ENCODE results near the gene GUK1. TPM values are rescaled to one million over a fixed set of nuclear protein-coding genes. Genes with fewer than 3 reads are reported as not detected.
"Not testable (repeated sequence)": the region's sequence is repeated elsewhere in the genome, so short reads cannot be mapped to it uniquely, and the experiment has no call there.

The GUK1 gene
- total and polyA plus RNA-seq, 4 donors: 247 to 973 (median 454) TPM

GRCh38 chr1:228108055-228108690 is 31.9 kb upstream of the GUK1 start:
- Histone ChIP-seq H3K4me1 (ENCODE audit: control insufficient read depth in 1 of 2, insufficient read depth in 2 of 2, low read length in 2 of 2) (no peaks in the 10 kb centered on the region), H3K4me3 (ENCODE audit: low read length in 2 of 2) (peak overlapping the region in 1 of 2 donors; percentile 6), H3K9me3 (ENCODE audit: control insufficient read depth, low read length) (no peaks in the 10 kb centered on the region), H3K27ac (ENCODE audit: low read depth in 1 of 2, low read length in 2 of 2) (no peak overlapping the region), H3K36me3 (ENCODE audit: control insufficient read depth in 1 of 2, insufficient read depth in 2 of 2, low read length in 1 of 2) (no peaks in the 10 kb centered on the region), H3K27me3 (ENCODE audit: control insufficient read depth in 1 of 2, insufficient read depth in 2 of 2, low read length in 1 of 2) (no peaks in the 10 kb centered on the region)
- no peak for ATAC-seq (ENCODE audit: low FRiP score)
- intact Hi-C loops (cut with DNase I): loop anchor here in 1 of 2 donors (2.0 to 10.0 kb wide), 3 partner anchors 25 to 373 kb away; partner anchors contain the start of genes ARF1, JMJD4 and SNAP47
- no peak for DNase-seq
- 76 to 81% methylated on average over 11 of the region's 11 CpGs for WGBS, 2 donors

- ATAC-seq (ENCODE audit: low FRiP score): no peak
- WGBS, 2 donors: 2 to 3% methylated on average over 8 of the region's 8 CpGs
- intact Hi-C loops (cut with DNase I): loop anchor here in 1 of 2 donors (2.0 to 10.0 kb wide), 3 partner anchors 26 to 374 kb away; partner anchors contain the start of genes ARF1, JMJD4 and SNAP47
Measured at GRCh38 chr1:228108742-228109072, 31.4 kb upstream of the GUK1 start.

GRCh38 chr1:228109073-228109961 is 30.8 kb upstream of the GUK1 start, which contains the start of gene MRPL55:
Gene MRPL55 (minus strand): TSS chr1:228109299. CDS start chr1:228108260, 1,039 bp downstream.
- ATAC-seq (ENCODE audit: low FRiP score): peak; percentile 99

More at GRCh38 chr1:228108742-228109072, 31.4 kb upstream of the GUK1 start:
- no peaks in the 10 kb centered on the region for H3K9me3 ChIP-seq (ENCODE audit: control insufficient read depth, low read length)
- H3K27me3 ChIP-seq (ENCODE audit: control insufficient read depth in 1 of 2, insufficient read depth in 2 of 2, low read length in 1 of 2): no peaks in the 10 kb centered on the region
- H3K27ac ChIP-seq (ENCODE audit: low read depth in 1 of 2, low read length in 2 of 2): peak overlapping the region in 1 of 2 donors; percentile 23
- H3K4me3 ChIP-seq (ENCODE audit: low read length in 2 of 2): peak overlapping the region; percentile 6 to 69
- H3K4me1 ChIP-seq (ENCODE audit: control insufficient read depth in 1 of 2, insufficient read depth in 2 of 2, low read length in 2 of 2): no peaks in the 10 kb centered on the region
- no peaks in the 10 kb centered on the region for H3K36me3 ChIP-seq (ENCODE audit: control insufficient read depth in 1 of 2, insufficient read depth in 2 of 2, low read length in 1 of 2)
- DNase-seq: no peak

GRCh38 chr1:228109962-228110488 is 30.1 kb upstream of the GUK1 start:
- Histone ChIP-seq H3K4me3 (ENCODE audit: low read length in 2 of 2) (peak overlapping the region; percentile 36 to 58), H3K9me3 (ENCODE audit: control insufficient read depth, low read length) (no peaks in the 10 kb centered on the region), H3K36me3 (ENCODE audit: control insufficient read depth in 1 of 2, insufficient read depth in 2 of 2, low read length in 1 of 2) (no peaks in the 10 kb centered on the region), H3K27me3 (ENCODE audit: control insufficient read depth in 1 of 2, insufficient read depth in 2 of 2, low read length in 1 of 2) (no peaks in the 10 kb centered on the region), H3K27ac (ENCODE audit: low read depth in 1 of 2, low read length in 2 of 2) (peak overlapping the region in 1 of 2 donors; percentile 66), H3K4me1 (ENCODE audit: control insufficient read depth in 1 of 2, insufficient read depth in 2 of 2, low read length in 2 of 2) (no peaks in the 10 kb centered on the region)
- intact Hi-C loops (cut with DNase I): loop anchor here in 1 of 2 donors (2.0 to 10.0 kb wide), 4 partner anchors 27 to 375 kb away; partner anchors contain the start of genes ARF1, JMJD4 and SNAP47
- DNase-seq (peak in 1 of 2 donors; percentile 78), ATAC-seq (ENCODE audit: low FRiP score) (no peak)
- 34 to 37% methylated on average over 15 of the region's 15 CpGs for WGBS, 2 donors

More at GRCh38 chr1:228109073-228109961, 30.8 kb upstream of the GUK1 start, which contains the start of gene MRPL55:
- peak; percentile 97 to 99 for DNase-seq
- Histone ChIP-seq H3K36me3 (ENCODE audit: control insufficient read depth in 1 of 2, insufficient read depth in 2 of 2, low read length in 1 of 2) (no peaks in the 10 kb centered on the region), H3K4me1 (ENCODE audit: control insufficient read depth in 1 of 2, insufficient read depth in 2 of 2, low read length in 2 of 2) (no peaks in the 10 kb centered on the region), H3K9me3 (ENCODE audit: control insufficient read depth, low read length) (no peaks in the 10 kb centered on the region), H3K27me3 (ENCODE audit: control insufficient read depth in 1 of 2, insufficient read depth in 2 of 2, low read length in 1 of 2) (no peaks in the 10 kb centered on the region), H3K27ac (ENCODE audit: low read depth in 1 of 2, low read length in 2 of 2) (peak within 1 kb of the TSS in 1 of 2 donors; percentile 66), H3K4me3 (ENCODE audit: low read length in 2 of 2) (peak within 1 kb of the TSS; percentile 36 to 69)
- intact Hi-C loops (cut with DNase I): loop anchor here in 1 of 2 donors (2.0 to 10.0 kb wide), 3 partner anchors 27 to 375 kb away; partner anchors contain the start of genes ARF1, JMJD4 and SNAP47
- WGBS, 2 donors: 0 to 1% methylated on average over 65 to 66 of the region's 66 CpGs

- ATAC-seq (ENCODE audit: low FRiP score): no peak
- Histone ChIP-seq H3K4me1 (ENCODE audit: control insufficient read depth in 1 of 2, insufficient read depth in 2 of 2, low read length in 2 of 2) (no peaks in the 10 kb centered on the region), H3K27ac (ENCODE audit: low read depth in 1 of 2, low read length in 2 of 2) (no peak overlapping the region), H3K27me3 (ENCODE audit: control insufficient read depth in 1 of 2, insufficient read depth in 2 of 2, low read length in 1 of 2) (no peaks in the 10 kb centered on the region), H3K36me3 (ENCODE audit: control insufficient read depth in 1 of 2, insufficient read depth in 2 of 2, low read length in 1 of 2) (no peaks in the 10 kb centered on the region), H3K4me3 (ENCODE audit: low read length in 2 of 2) (no peak overlapping the region), H3K9me3 (ENCODE audit: control insufficient read depth, low read length) (no peaks in the 10 kb centered on the region)
- no peak for DNase-seq
- 81 to 92% methylated on average over 7 of the region's 7 CpGs for WGBS, 2 donors
- intact Hi-C loops (cut with DNase I): loop anchor here in 1 of 2 donors (5.0 kb wide), 1 partner anchor 108 kb away; no protein-coding TSS in a partner anchor
Measured at GRCh38 chr1:228110556-228110955, 29.5 kb upstream of the GUK1 start.

- ATAC-seq (ENCODE audit: low FRiP score); H3K27me3 ChIP-seq (ENCODE audit: control insufficient read depth in 1 of 2, insufficient read depth in 2 of 2, low read length in 1 of 2); H3K4me1 ChIP-seq (ENCODE audit: control insufficient read depth in 1 of 2, insufficient read depth in 2 of 2, low read length in 2 of 2); H3K27ac ChIP-seq (ENCODE audit: low read depth in 1 of 2, low read length in 2 of 2); H3K9me3 ChIP-seq (ENCODE audit: control insufficient read depth, low read length); DNase-seq; H3K4me3 ChIP-seq (ENCODE audit: low read length in 2 of 2); H3K36me3 ChIP-seq (ENCODE audit: control insufficient read depth in 1 of 2, insufficient read depth in 2 of 2, low read length in 1 of 2): not testable (repeated sequence)
- intact Hi-C loops (cut with DNase I): loop anchor here in 1 of 2 donors (5.0 kb wide), 1 partner anchor 109 kb away; no protein-coding TSS in a partner anchor
- WGBS, 2 donors: 94 to 98% methylated on average over 6 of the region's 6 CpGs
Measured at GRCh38 chr1:228111315-228111714, 28.8 kb upstream of the GUK1 start.

GRCh38 chr1:228112167-228112566 is 27.9 kb upstream of the GUK1 start:
- ATAC-seq (ENCODE audit: low FRiP score): no peak
- Histone ChIP-seq H3K36me3 (ENCODE audit: control insufficient read depth in 1 of 2, insufficient read depth in 2 of 2, low read length in 1 of 2) (no peaks in the 10 kb centered on the region), H3K27me3 (ENCODE audit: control insufficient read depth in 1 of 2, insufficient read depth in 2 of 2, low read length in 1 of 2) (no peaks in the 10 kb centered on the region), H3K27ac (ENCODE audit: low read depth in 1 of 2, low read length in 2 of 2) (no peak overlapping the region), H3K4me3 (ENCODE audit: low read length in 2 of 2) (no peak overlapping the region), H3K4me1 (ENCODE audit: control insufficient read depth in 1 of 2, insufficient read depth in 2 of 2, low read length in 2 of 2) (no peaks in the 10 kb centered on the region), H3K9me3 (ENCODE audit: control insufficient read depth, low read length) (no peaks in the 10 kb centered on the region)
- no peak for DNase-seq
- 92 to 93% methylated on average over 7 of the region's 7 CpGs for WGBS, 2 donors
- intact Hi-C loops (cut with DNase I): loop anchor here in 1 of 2 donors (5.0 kb wide), 1 partner anchor 110 kb away; no protein-coding TSS in a partner anchor

- ATAC-seq (ENCODE audit: low FRiP score) (no peak), DNase-seq (no peak)
- H3K36me3 ChIP-seq (ENCODE audit: control insufficient read depth in 1 of 2, insufficient read depth in 2 of 2, low read length in 1 of 2): no peaks in the 10 kb centered on the region
- WGBS, 2 donors: 88 to 92% methylated on average over 1 of the region's 1 CpG
- intact Hi-C loops (cut with DNase I): loop anchor here in 1 of 2 donors (5.0 kb wide), 1 partner anchor 110 kb away; no protein-coding TSS in a partner anchor
- H3K27ac ChIP-seq (ENCODE audit: low read depth in 1 of 2, low read length in 2 of 2): no peak overlapping the region
- no peaks in the 10 kb centered on the region for H3K27me3 ChIP-seq (ENCODE audit: control insufficient read depth in 1 of 2, insufficient read depth in 2 of 2, low read length in 1 of 2)
- no peaks in the 10 kb centered on the region for H3K9me3 ChIP-seq (ENCODE audit: control insufficient read depth, low read length)
- H3K4me3 ChIP-seq (ENCODE audit: low read length in 2 of 2): no peak overlapping the region
- no peaks in the 10 kb centered on the region for H3K4me1 ChIP-seq (ENCODE audit: control insufficient read depth in 1 of 2, insufficient read depth in 2 of 2, low read length in 2 of 2)
Measured at GRCh38 chr1:228112617-228113016, 27.5 kb upstream of the GUK1 start.

Data from aorta (tissue), 5 donors.